Activated CD4-positive, alpha-beta T cell treated with anti-CD3 and anti-CD28 coated beads, Interleukin-2, amount 10 ng/mL, durations not matched to agents 7 days and 5 days (primary cell): ENCODE data around the gene SAP30L. TPM values are rescaled to one million over a fixed set of nuclear protein-coding genes. Genes with fewer than 3 reads are reported as not detected.

Experiments used
- CTCF ChIA-PET: fragments of 350-600 bp; sonication (Branson Sonifier 250); formaldehyde crosslinking; loops from one replicate; lab custom pipeline; 2021; ENCODE audit warnings: antibody characterized with exemption; lab: Charles Lee
- POLR2A ChIA-PET: fragments of 350-600 bp; sonication (Branson Sonifier 250); formaldehyde crosslinking; loops from one replicate; lab custom pipeline; 2021; ENCODE audit warnings: antibody characterized with exemption; lab: Charles Lee
- DNase-seq: peaks from one replicate; pipeline ENCODE4 v3.0.0-alpha.2; 2020
- H3K27ac Mint-ChIP-seq: one replicate; pipeline ENCODE4 v1.8.0; 2021; ENCODE audit warnings: mild to moderate bottlenecking, moderate library complexity, mixed read lengths
- H3K27me3 Mint-ChIP-seq: one replicate; pipeline ENCODE4 v1.8.0; 2021; ENCODE audit warnings: mixed read lengths
- H3K36me3 Mint-ChIP-seq: one replicate; pipeline ENCODE4 v1.8.0; 2021; ENCODE audit warnings: low read depth, mixed read lengths
- H3K4me1 Mint-ChIP-seq: one replicate; pipeline ENCODE4 v1.8.0; 2021; ENCODE audit warnings: mixed read lengths
- H3K4me3 Mint-ChIP-seq: one replicate; pipeline ENCODE4 v1.8.0; 2021; ENCODE audit warnings: mild to moderate bottlenecking, moderate library complexity, mixed read lengths
- H3K9me3 Mint-ChIP-seq: one replicate; pipeline ENCODE4 v1.8.0; 2021; ENCODE audit warnings: mixed read lengths
- total RNA-seq, 2 experiments: library from RNA; stranded (reverse); gene quantifications; one replicate each; pipeline ENCODE4 v1.2.3, GENCODE V29; 2021

Gene SAP30L, protein sequence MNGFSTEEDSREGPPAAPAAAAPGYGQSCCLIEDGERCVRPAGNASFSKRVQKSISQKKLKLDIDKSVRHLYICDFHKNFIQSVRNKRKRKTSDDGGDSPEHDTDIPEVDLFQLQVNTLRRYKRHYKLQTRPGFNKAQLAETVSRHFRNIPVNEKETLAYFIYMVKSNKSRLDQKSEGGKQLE
- 10 to 100 TPM; 46.8 to 47.4 TPM for total RNA-seq

DNA sequence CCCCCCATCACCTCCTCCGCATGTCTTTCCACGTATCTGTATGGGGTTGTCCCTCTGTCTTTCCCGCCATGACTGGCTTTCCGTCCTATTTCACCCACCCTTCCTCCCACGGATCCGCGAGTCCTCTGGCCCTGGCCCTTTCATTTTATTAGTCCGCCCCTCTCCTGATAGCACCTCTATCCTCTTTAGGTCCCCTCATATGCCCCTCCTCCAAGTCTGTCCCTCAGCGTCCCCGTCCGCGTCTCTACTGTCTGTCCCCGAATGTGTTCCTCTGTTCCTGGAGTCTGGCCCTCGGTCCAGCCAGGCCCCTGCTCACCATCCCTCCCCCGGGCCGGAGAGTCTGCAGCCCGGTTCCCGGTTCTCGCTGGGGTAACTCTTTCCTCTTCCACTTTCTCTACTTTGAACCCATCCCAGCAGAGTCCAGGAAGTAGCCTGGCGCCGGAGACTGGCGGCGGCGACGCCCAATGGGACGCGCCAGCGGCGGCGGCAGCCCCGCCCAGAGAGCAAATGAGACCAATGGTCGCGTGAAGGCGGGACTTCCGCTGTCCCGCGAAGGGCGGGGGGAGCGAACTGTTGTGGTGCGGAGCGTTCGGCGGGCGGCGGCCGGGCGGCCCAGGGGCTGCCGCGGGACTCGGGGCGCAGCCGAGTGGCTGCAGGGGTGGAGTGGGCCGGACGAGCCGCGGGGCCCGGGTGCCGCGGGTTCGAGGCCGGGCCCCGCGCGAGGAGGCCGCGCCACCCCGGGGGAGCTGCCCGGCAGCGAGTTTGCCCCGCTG lies at the start of gene SAP30L:
Gene SAP30L, plus strand, starts transcription at position 576 of the 773 bp plus-strand sequence. CDS start 608 bp downstream, outside the sequence.
- DNase-seq = peak; percentile 94
- CTCF ChIA-PET = interaction anchor here (0.7 to 0.8 kb wide), 2 partner anchors 18 to 402 kb away, joined by 3 read pairs; no protein-coding TSS in a partner anchor
- peak within 1 kb of the TSS; percentile 95 for H3K27ac Mint-ChIP-seq
- H3K9me3 Mint-ChIP-seq = no peaks in the 10 kb centered on the region
- POLR2A ChIA-PET = no interaction called here
- peak within 1 kb of the TSS; percentile 100 for H3K4me3 Mint-ChIP-seq
- no peaks in the 10 kb centered on the region for H3K27me3 Mint-ChIP-seq
- H3K4me1 Mint-ChIP-seq = peaks cover 59% of the 10 kb centered on the region
- H3K36me3 Mint-ChIP-seq = peaks cover 40% of the 10 kb centered on the region

GRCh38 chr5:154396128-154396527 lies 49.7 kb upstream of the SAP30L start:
- no peak for DNase-seq
- Mint-ChIP-seq H3K36me3 (peaks cover 14% of the 10 kb centered on the region), H3K27me3 (no peaks in the 10 kb centered on the region), H3K4me3 (no peak overlapping the region), H3K4me1 (peaks cover 2% of the 10 kb centered on the region), H3K9me3 (no peaks in the 10 kb centered on the region), H3K27ac (no peak overlapping the region)
- POLR2A ChIA-PET = no interaction called here
- CTCF ChIA-PET = no interaction called here

DNA sequence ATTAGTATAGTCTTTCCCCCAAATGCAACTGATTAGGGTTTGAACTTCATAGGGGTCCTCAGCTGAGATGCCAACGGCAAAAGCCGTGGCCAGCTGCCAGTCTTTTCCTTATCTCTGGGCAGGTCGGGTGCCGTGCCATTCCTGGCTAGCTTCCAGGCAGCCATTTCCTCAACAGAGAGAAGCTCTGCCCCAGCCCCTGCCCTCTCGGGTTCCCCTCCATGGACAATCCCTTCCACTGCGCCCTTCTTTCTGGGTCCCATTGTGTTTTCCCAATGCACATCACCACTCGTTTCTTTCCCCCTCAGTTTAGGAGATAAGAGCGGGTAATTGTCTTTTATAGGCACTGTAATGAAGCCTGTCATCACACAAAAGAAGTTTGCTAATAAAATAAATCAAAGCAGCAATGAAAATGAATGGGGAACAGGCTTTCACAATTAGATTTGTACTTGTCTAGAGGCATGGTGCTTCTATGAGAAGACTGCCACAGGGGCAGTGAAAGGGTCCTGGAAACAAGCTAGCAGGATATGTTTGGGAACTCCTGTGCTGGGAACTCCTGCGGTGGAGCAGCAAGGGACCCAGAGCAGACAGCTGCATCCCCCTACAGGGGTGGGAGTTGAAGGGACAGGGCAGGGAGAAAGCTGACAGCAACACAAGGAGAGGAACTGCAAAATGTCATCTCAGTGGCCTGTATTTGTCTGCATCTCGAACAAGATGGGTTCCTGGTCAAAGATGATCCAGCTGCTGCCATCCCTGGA lies 48.0 kb upstream of the SAP30L start:
- POLR2A ChIA-PET = no interaction called here
- H3K36me3 Mint-ChIP-seq = peaks cover 8% of the 10 kb centered on the region
- no peaks in the 10 kb centered on the region for H3K9me3 Mint-ChIP-seq
- CTCF ChIA-PET = interaction anchor here (0.8 to 2.0 kb wide), 2 partner anchors 10 to 325 kb away, joined by 3 to 9 read pairs; no protein-coding TSS in a partner anchor
- no peak for DNase-seq
- H3K4me1 Mint-ChIP-seq = peaks cover 2% of the 10 kb centered on the region
- H3K4me3 Mint-ChIP-seq = no peak overlapping the region
- no peak overlapping the region for H3K27ac Mint-ChIP-seq
- no peaks in the 10 kb centered on the region for H3K27me3 Mint-ChIP-seq

GRCh38 chr5:154400678-154401077 lies 45.1 kb upstream of the SAP30L start:
- no peak for DNase-seq
- no peaks in the 10 kb centered on the region for H3K27me3 Mint-ChIP-seq
- H3K9me3 Mint-ChIP-seq = no peaks in the 10 kb centered on the region
- ChIA-PET CTCF (no interaction called here), POLR2A (no interaction called here)
- no peak overlapping the region for H3K27ac Mint-ChIP-seq
- H3K4me3 Mint-ChIP-seq = no peak overlapping the region
- peaks cover 6% of the 10 kb centered on the region for H3K4me1 Mint-ChIP-seq
- peaks cover 4% of the 10 kb centered on the region for H3K36me3 Mint-ChIP-seq

DNA sequence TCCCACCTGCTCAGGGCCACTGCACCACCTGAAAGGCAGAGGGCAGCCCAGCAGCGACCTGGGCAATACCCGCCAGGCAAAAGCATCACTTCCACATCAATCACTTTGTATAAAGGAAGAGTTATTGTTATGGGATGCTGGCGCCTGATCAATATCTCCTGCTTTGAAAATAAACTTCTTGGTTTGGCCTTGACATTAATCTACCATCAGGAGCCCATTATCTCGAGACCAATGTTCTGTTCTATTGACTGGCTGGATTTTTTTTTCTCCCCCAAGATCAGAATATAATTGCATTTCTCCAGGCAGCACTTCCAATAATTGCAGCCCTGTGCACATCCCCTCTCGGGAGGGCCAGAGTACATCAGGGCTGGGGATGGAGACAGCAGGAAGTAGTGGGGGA lies 44.4 kb upstream of the SAP30L start:
- peaks cover 6% of the 10 kb centered on the region for H3K4me1 Mint-ChIP-seq
- peaks cover 2% of the 10 kb centered on the region for H3K36me3 Mint-ChIP-seq
- no peaks in the 10 kb centered on the region for H3K9me3 Mint-ChIP-seq
- no peak overlapping the region for H3K4me3 Mint-ChIP-seq
- H3K27me3 Mint-ChIP-seq = no peaks in the 10 kb centered on the region
- ChIA-PET POLR2A (no interaction called here), CTCF (no interaction called here)
- no peak for DNase-seq
- no peak overlapping the region for H3K27ac Mint-ChIP-seq

GRCh38 chr5:154401931-154402330 lies 43.9 kb upstream of the SAP30L start:
- ChIA-PET POLR2A (no interaction called here), CTCF (interaction anchor here (0.7 kb wide), 1 partner anchor 163 kb away, joined by 3 read pairs; no protein-coding TSS in a partner anchor)
- Mint-ChIP-seq H3K36me3 (peaks cover 2% of the 10 kb centered on the region), H3K27me3 (no peaks in the 10 kb centered on the region), H3K9me3 (no peaks in the 10 kb centered on the region), H3K4me3 (no peak overlapping the region), H3K4me1 (peaks cover 6% of the 10 kb centered on the region), H3K27ac (no peak overlapping the region)
- DNase-seq = no peak

DNA sequence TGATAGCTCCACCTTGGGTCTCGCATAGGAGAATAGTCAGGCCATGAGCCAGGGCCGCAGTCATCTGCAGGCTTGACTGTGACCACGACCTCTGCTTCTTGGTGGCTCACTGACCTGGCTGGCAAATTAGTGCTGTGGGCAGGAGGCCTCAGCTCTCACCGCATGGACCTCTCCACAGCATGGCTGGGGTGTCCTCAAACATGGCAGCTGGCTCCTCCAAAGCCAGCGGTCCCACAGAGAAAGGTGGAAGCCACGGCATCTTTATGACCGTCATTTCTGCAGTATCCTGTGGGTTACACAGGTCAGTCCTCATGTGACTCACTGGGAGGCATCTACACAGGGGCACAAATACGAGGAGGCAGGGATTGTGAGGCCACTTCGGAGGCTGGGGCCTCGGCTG lies 43.2 kb upstream of the SAP30L start:
- H3K4me3 Mint-ChIP-seq = no peak overlapping the region
- H3K27me3 Mint-ChIP-seq = no peaks in the 10 kb centered on the region
- no peaks in the 10 kb centered on the region for H3K9me3 Mint-ChIP-seq
- no peak overlapping the region for H3K27ac Mint-ChIP-seq
- ChIA-PET CTCF (interaction anchor here (0.7 to 1.1 kb wide), 2 partner anchors 164 to 330 kb away, joined by 3 read pairs; no protein-coding TSS in a partner anchor), POLR2A (no interaction called here)
- peaks cover 6% of the 10 kb centered on the region for H3K4me1 Mint-ChIP-seq
- DNase-seq = no peak
- no peaks in the 10 kb centered on the region for H3K36me3 Mint-ChIP-seq

- no peaks in the 10 kb centered on the region for H3K27me3 Mint-ChIP-seq
- no peaks in the 10 kb centered on the region for H3K36me3 Mint-ChIP-seq
- DNase-seq = no peak
- POLR2A ChIA-PET = no interaction called here
- CTCF ChIA-PET = interaction anchor here (1.1 kb wide), 1 partner anchor 331 kb away, joined by 3 read pairs; no protein-coding TSS in a partner anchor
- H3K4me3 Mint-ChIP-seq = no peak overlapping the region
- no peak overlapping the region for H3K27ac Mint-ChIP-seq
- no peaks in the 10 kb centered on the region for H3K9me3 Mint-ChIP-seq
- peaks cover 6% of the 10 kb centered on the region for H3K4me1 Mint-ChIP-seq
These were observed 42.6 kb upstream of the SAP30L start for GRCh38 chr5:154403234-154403633.

- H3K27me3 Mint-ChIP-seq = no peaks in the 10 kb centered on the region
- ChIA-PET CTCF (interaction anchor here (0.9 to 2.0 kb wide), 8 partner anchors 24 to 335 kb away, joined by 3 to 16 read pairs (median 4); no protein-coding TSS in a partner anchor), POLR2A (interaction anchor here (0.5 kb wide), 1 partner anchor 16 kb away, joined by 3 read pairs; no protein-coding TSS in a partner anchor)
- DNase-seq = no peak
- no peak overlapping the region for H3K4me3 Mint-ChIP-seq
- H3K9me3 Mint-ChIP-seq = no peaks in the 10 kb centered on the region
- no peak overlapping the region for H3K27ac Mint-ChIP-seq
- H3K4me1 Mint-ChIP-seq = peaks cover 6% of the 10 kb centered on the region
- no peaks in the 10 kb centered on the region for H3K36me3 Mint-ChIP-seq
These were observed 41.9 kb upstream of the SAP30L start for GRCh38 chr5:154403776-154404387.

- ChIA-PET POLR2A (no interaction called here), CTCF (interaction anchor here (0.6 to 2.0 kb wide), 26 partner anchors 10 to 440 kb away, joined by 3 to 16 read pairs (median 4); partner anchors contain the start of gene GALNT10)
- peaks cover 6% of the 10 kb centered on the region for H3K4me1 Mint-ChIP-seq
- H3K4me3 Mint-ChIP-seq = no peak overlapping the region
- no peaks in the 10 kb centered on the region for H3K9me3 Mint-ChIP-seq
- peak overlapping the region; percentile 56 for H3K27ac Mint-ChIP-seq
- no peaks in the 10 kb centered on the region for H3K27me3 Mint-ChIP-seq
- DNase-seq = peak; percentile 71
- peaks cover 4% of the 10 kb centered on the region for H3K36me3 Mint-ChIP-seq
These were observed 40.6 kb upstream of the SAP30L start for GRCh38 chr5:154405078-154405792.

GRCh38 chr5:154406231-154406630 lies 39.6 kb upstream of the SAP30L start:
- no peak for DNase-seq
- Mint-ChIP-seq H3K27ac (no peak overlapping the region), H3K4me1 (peaks cover 6% of the 10 kb centered on the region), H3K27me3 (no peaks in the 10 kb centered on the region), H3K36me3 (peaks cover 4% of the 10 kb centered on the region), H3K9me3 (no peaks in the 10 kb centered on the region), H3K4me3 (no peak overlapping the region)
- ChIA-PET CTCF (interaction anchor here (0.7 to 2.6 kb wide), 11 partner anchors 9 to 390 kb away, joined by 3 to 11 read pairs (median 5); no protein-coding TSS in a partner anchor), POLR2A (no interaction called here)
